Mammary microvascular endothelial cell (primary cell): ENCODE results near the gene IGF2BP3. TPM values are rescaled to one million over a fixed set of nuclear protein-coding genes. Genes with fewer than 3 reads are reported as not detected.

Source experiments
- total RNA-seq: library from RNA; depleted of rRNA; stranded (reverse); fragments of >200 nt; gene quantifications from 2 replicates; pipeline ENCODE4 v1.2.3, GENCODE V29; 2015

IGF2BP3 gene
- 100 and 125 TPM in 2 replicates for total RNA-seq

GRCh38 chr7:23470330-23471105 lies at the start of gene IGF2BP3:
IGF2BP3 (minus strand) TSS chr7:23470491; CDS start chr7:23470110, 381 bp downstream.

GRCh38 chr7:23298885-23299769 lies 171.2 kb downstream of the IGF2BP3 start, which contains the start of gene MALSU1:
MALSU1 (plus strand) TSS chr7:23299339; CDS start chr7:23299353, 14 bp downstream.

Other genes starting within 250 kb of the IGF2BP3 start
- 1.3 and 1.4 TPM in 2 replicates for gene GPNMB, start 223.7 kb downstream of the IGF2BP3 start, total RNA-seq
- gene MALSU1, start 171.2 kb downstream of the IGF2BP3 start, total RNA-seq = 88.6 and 89.2 TPM in 2 replicates
- gene TRA2A, start 61.5 kb upstream of the IGF2BP3 start, total RNA-seq = 15.9 and 25.2 TPM in 2 replicates
- gene CCDC126, start 126.9 kb upstream of the IGF2BP3 start, total RNA-seq = 3.9 and 7.9 TPM in 2 replicates
- gene FAM221A, start 209.7 kb upstream of the IGF2BP3 start, total RNA-seq = 2.8 and 2.9 TPM in 2 replicates
- 0.05 TPM in 1 of 2 replicates, not detected in the other for gene STK31, start 239.7 kb upstream of the IGF2BP3 start, total RNA-seq